ENCODE data around the gene CSE1L.

Gene CSE1L

DNA sequence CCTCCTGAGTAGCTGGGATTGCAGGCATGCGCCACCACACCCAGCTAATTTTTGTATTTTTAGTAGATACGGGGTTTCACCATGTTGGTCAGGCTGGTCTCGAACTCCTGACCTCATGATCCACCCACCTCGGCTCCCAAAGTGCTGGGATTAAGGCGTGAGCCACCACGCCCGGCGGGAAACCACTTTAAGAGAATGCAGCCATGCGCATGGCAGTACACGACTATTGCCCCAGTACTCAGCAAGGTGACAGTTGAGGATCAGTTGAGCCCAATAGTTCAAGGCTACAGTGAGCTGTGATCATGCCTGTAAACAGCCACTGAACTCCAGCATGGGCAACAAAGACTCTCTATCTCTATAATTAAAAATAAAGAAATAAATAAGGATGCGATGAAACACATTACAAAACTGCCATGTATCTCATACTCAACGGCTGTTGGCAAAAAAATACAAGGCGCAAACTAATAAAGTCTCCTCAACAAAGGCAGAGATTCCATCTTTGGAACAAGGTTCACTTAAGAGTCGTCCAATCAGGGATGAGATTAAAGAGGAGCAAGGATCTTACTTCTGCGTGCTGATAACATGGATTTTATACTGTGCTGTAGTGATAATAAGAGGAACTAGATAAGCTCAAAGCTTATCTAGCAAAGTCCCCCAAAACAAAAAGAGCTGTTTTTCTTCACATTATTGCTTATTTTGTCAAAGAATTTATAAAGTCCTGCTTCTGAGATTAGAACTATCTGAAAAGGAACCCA lies 90.9 kb downstream of the CSE1L start:
- POLR2A ChIA-PET: no interaction called here
- CTCF ChIA-PET: interaction anchor here (1.9 to 4.7 kb wide), 3 partner anchors 80 to 82 kb away, joined by 5 to 103 read pairs (median 11); partner anchors contain the start of gene DDX27
- TF ChIP-seq, protein P1, sequence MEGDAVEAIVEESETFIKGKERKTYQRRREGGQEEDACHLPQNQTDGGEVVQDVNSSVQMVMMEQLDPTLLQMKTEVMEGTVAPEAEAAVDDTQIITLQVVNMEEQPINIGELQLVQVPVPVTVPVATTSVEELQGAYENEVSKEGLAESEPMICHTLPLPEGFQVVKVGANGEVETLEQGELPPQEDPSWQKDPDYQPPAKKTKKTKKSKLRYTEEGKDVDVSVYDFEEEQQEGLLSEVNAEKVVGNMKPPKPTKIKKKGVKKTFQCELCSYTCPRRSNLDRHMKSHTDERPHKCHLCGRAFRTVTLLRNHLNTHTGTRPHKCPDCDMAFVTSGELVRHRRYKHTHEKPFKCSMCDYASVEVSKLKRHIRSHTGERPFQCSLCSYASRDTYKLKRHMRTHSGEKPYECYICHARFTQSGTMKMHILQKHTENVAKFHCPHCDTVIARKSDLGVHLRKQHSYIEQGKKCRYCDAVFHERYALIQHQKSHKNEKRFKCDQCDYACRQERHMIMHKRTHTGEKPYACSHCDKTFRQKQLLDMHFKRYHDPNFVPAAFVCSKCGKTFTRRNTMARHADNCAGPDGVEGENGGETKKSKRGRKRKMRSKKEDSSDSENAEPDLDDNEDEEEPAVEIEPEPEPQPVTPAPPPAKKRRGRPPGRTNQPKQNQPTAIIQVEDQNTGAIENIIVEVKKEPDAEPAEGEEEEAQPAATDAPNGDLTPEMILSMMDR (IDR thresholded peaks at IDR 0.05; ENCODE audit: control extremely low read depth, extremely low read depth, low read depth, missing control alignments): no peak
- DNase-seq (ENCODE audit: extremely low spot score): no peak

DNA sequence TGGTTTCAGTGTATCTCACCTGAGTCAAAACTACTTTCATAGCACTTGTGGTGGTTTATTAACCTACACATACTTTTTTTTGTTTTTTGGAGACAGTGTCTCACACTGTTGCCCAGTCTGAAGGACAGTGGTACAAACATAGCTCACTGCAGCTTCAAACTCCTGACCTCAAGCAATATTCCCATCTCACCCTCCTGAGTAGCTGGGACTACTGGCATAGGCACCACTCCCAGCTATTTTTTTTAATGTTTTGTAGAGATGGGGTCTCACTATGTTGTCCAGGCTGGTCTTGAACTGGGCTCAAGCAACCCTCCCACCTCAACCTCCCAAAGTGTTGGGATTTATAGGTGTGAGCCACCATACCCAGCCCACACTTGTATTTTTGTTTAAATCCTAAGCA lies 92.3 kb downstream of the CSE1L start:
- POLR2A ChIA-PET: interaction anchor here (0.6 kb wide), 3 partner anchors 25 to 30 kb away, joined by 3 read pairs; no protein-coding TSS in a partner anchor
- TF ChIP-seq, protein P1 (IDR thresholded peaks at IDR 0.05; ENCODE audit: control extremely low read depth, extremely low read depth, low read depth, missing control alignments): no peak
- CTCF ChIA-PET: interaction anchor here (0.9 to 2.1 kb wide), 7 partner anchors 11 to 107 kb away, joined by 3 to 11 read pairs (median 4); partner anchors contain the start of gene DDX27
- no peak for DNase-seq (ENCODE audit: extremely low spot score)

DNA sequence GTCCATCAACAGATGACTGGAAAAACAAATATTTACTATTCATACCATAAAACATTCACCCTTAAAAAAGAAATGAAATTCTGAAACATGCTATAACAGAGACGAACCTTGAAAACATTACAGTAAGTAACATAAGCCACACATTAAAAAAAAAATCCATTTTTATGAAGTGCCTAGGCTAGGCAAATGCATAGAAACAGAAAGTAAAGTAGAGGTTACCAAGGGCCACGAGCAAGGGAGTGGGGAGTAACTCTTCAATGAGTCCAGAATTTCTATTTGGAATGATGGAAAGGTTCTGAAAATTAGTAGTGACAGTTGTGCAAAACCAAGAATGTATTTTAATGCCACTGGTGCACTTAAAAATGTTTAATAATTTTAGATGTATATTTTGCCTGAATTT lies 94.3 kb downstream of the CSE1L start:
- TF ChIP-seq, protein P1 (IDR thresholded peaks at IDR 0.05; ENCODE audit: control extremely low read depth, extremely low read depth, low read depth, missing control alignments): no peak
- POLR2A ChIA-PET: no interaction called here
- no peak for DNase-seq (ENCODE audit: extremely low spot score)
- CTCF ChIA-PET: no interaction called here

DNA sequence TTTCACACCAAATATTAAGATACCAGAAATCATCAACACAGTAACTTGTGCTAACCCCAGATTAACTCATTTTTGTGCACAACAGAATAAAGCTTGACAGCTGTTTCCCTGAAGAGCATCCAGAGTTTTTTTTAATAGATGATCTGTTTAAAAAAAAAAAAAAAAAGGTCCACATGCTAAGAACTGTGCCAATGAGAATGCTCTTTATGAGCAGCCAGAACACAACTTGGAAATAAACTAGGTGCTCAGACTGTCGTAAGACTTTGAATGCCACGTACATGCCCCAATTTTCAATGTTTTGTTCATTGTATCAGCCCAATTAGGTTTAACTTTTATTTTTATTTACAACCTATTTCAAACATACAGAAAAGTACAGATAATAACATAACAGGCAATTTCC lies 94.7 kb downstream of the CSE1L start:
- CTCF ChIA-PET: interaction anchor here (1.1 kb wide), 1 partner anchor 8 kb away, joined by 6 read pairs; no protein-coding TSS in a partner anchor

More for the DNA sequence above, 94.7 kb downstream of the CSE1L start:
- DNase-seq (ENCODE audit: extremely low spot score): no peak
- POLR2A ChIA-PET: no interaction called here
- TF ChIP-seq, protein P1 (IDR thresholded peaks at IDR 0.05; ENCODE audit: control extremely low read depth, extremely low read depth, low read depth, missing control alignments): no peak
